WTC11 (cell line): Measurements from ENCODE around the gene SLC6A1. TPM values are rescaled to one million over a fixed set of nuclear protein-coding genes. Genes with fewer than 3 reads are reported as not detected.

Source experiments
- ATAC-seq: fragments of 200-7000 bp; cut with Tn5 transposase; 2 replicates; pipeline ENCODE4 v1.10.0; 2021; ENCODE audit warnings: mild to moderate bottlenecking, moderate library complexity
- CTCF ChIA-PET: fragments of 300-600 bp; sonication (Branson Sonifier 250); formaldehyde crosslinking; loops from one replicate; lab custom pipeline; 2021; ENCODE audit warnings: antibody characterized with exemption; lab: Charles Lee
- POLR2A ChIA-PET: fragments of 350-600 bp; sonication (Branson Sonifier 250); formaldehyde crosslinking; loops from one replicate; lab custom pipeline; 2021; ENCODE audit warnings: antibody characterized with exemption; lab: Charles Lee
- DNase-seq: peaks from one replicate; pipeline ENCODE4 v3.0.0; 2021; ENCODE audit warnings: low spot score
- H3K27ac Mint-ChIP-seq: 2 replicates; pipeline ENCODE4 v1.8.0; 2021; ENCODE audit warnings: mixed read lengths
- H3K27me3 Mint-ChIP-seq: 2 replicates; pipeline ENCODE4 v1.8.0; 2021; ENCODE audit warnings: low read depth, mild to moderate bottlenecking, moderate library complexity, mixed read lengths
- H3K36me3 Mint-ChIP-seq: 2 replicates; pipeline ENCODE4 v1.8.0; 2021; ENCODE audit warnings: mixed read lengths
- H3K4me1 Mint-ChIP-seq: 2 replicates; pipeline ENCODE4 v1.8.0; 2022; ENCODE audit warnings: mixed read lengths
- H3K4me3 Mint-ChIP-seq: 2 replicates; pipeline ENCODE4 v1.8.0; 2021; ENCODE audit warnings: mild to moderate bottlenecking, moderate library complexity, mixed read lengths
- H3K9me3 Mint-ChIP-seq: 2 replicates; pipeline ENCODE4 v1.8.0; 2021; ENCODE audit warnings: mixed read lengths
- ATF1 ChIP-seq: sonication (generic); formaldehyde crosslinking; IDR thresholded peaks from 2 replicates; pipeline ENCODE4 v1.8.1; 2023; ENCODE audit warnings: mild to moderate bottlenecking, moderate library complexity, missing genetic modification reagents
- CBFB ChIP-seq: sonication (generic); formaldehyde crosslinking; IDR thresholded peaks from 2 replicates; pipeline ENCODE4 v1.8.1; 2022; ENCODE audit warnings: mild to moderate bottlenecking, low read depth, missing genetic modification reagents
- CREM ChIP-seq: sonication (generic); formaldehyde crosslinking; IDR thresholded peaks from 2 replicates; pipeline ENCODE4 v1.8.1; 2022; ENCODE audit warnings: mild to moderate bottlenecking, missing genetic modification reagents, moderate library complexity
- CTCF ChIP-seq: fragments of 200-600 bp; IDR thresholded peaks from 2 replicates; pipeline ENCODE4 v1.8.0; 2022; ENCODE audit warnings: antibody characterized with exemption
- EMX1 ChIP-seq: fragments of 250-450 bp; sonication (Bioruptor Pico); IDR thresholded peaks from 2 replicates; pipeline ENCODE4 v1.8.0; 2021; ENCODE audit warnings: mild to moderate bottlenecking
- ESRRA ChIP-seq: sonication (generic); formaldehyde crosslinking; IDR thresholded peaks from 2 replicates; pipeline ENCODE4 v1.8.1; 2022; ENCODE audit warnings: mild to moderate bottlenecking, missing genetic modification reagents, borderline replicate concordance
- HMGA2 ChIP-seq: fragments of 250-450 bp; sonication (Bioruptor Pico); IDR thresholded peaks from 2 replicates; pipeline ENCODE4 v1.4.0; 2021; ENCODE audit warnings: mild to moderate bottlenecking, moderate library complexity
- NR2C2 ChIP-seq: sonication (generic); formaldehyde crosslinking; IDR thresholded peaks from 2 replicates; pipeline ENCODE4 v1.8.0; 2022; ENCODE audit warnings: mild to moderate bottlenecking, missing genetic modification reagents
- PRRX2 ChIP-seq: fragments of 250-450 bp; sonication (Bioruptor Pico); IDR thresholded peaks from 2 replicates; pipeline ENCODE4 v1.8.0; 2021; ENCODE audit warnings: mild to moderate bottlenecking
- ZBTB21 ChIP-seq: sonication (generic); formaldehyde crosslinking; IDR thresholded peaks from 2 replicates; pipeline ENCODE4 v1.8.1; 2023; ENCODE audit warnings: mild to moderate bottlenecking, missing genetic modification reagents, borderline replicate concordance
- ZNF121 ChIP-seq: sonication (generic); formaldehyde crosslinking; IDR thresholded peaks from 2 replicates; pipeline ENCODE4 v1.8.0; 2023; ENCODE audit warnings: missing genetic modification reagents
- ZNF219 ChIP-seq: sonication (generic); formaldehyde crosslinking; IDR thresholded peaks from 2 replicates; pipeline ENCODE4 v1.8.0; 2023; ENCODE audit warnings: missing genetic modification reagents, mild to moderate bottlenecking, borderline replicate concordance
- ZNF232 ChIP-seq: sonication (generic); formaldehyde crosslinking; IDR thresholded peaks from 2 replicates; pipeline ENCODE4 v1.8.0; 2022; ENCODE audit warnings: mild to moderate bottlenecking, missing genetic modification reagents
- ZNF263 ChIP-seq: sonication (generic); formaldehyde crosslinking; IDR thresholded peaks from 2 replicates; pipeline ENCODE4 v1.8.1; 2022; ENCODE audit warnings: low read depth, mild to moderate bottlenecking, moderate library complexity, missing genetic modification reagents
- ZNF425 ChIP-seq: fragments of 250-450 bp; sonication (Bioruptor Pico); conservative IDR thresholded peaks from 2 replicates; pipeline ENCODE4 v1.9.0; 2021; ENCODE audit warnings: mild to moderate bottlenecking
- ZNF671 ChIP-seq: fragments of 250-450 bp; sonication (Bioruptor Pico); IDR thresholded peaks from 2 replicates; pipeline ENCODE4 v1.8.0; 2021; ENCODE audit warnings: mild to moderate bottlenecking
- total RNA-seq: library from RNA; stranded (reverse); gene quantifications from 3 replicates; pipeline ENCODE4 v1.2.3, GENCODE V29; 2021
- TF ChIP-seq, protein P1 (sequence below): sonication (generic); formaldehyde crosslinking; IDR thresholded peaks from 2 replicates; pipeline ENCODE4 v1.8.1; 2022; ENCODE audit warnings: low read depth, mild to moderate bottlenecking, moderate library complexity, missing genetic modification reagents, borderline replicate concordance
- TF ChIP-seq, protein P2 (sequence below): sonication (generic); formaldehyde crosslinking; IDR thresholded peaks from 2 replicates; pipeline ENCODE4 v1.8.0; 2022; ENCODE audit warnings: mild to moderate bottlenecking, missing genetic modification reagents

The SLC6A1 gene
- total RNA-seq, 1 experiment from 2014 or later: 0.72 TPM

- H3K36me3 Mint-ChIP-seq: peaks cover 5% of the 10 kb centered on the region; the same call in 1 of the 2 replicates
- CTCF ChIA-PET: interaction anchor here (0.8 to 5.0 kb wide), 2 partner anchors 98 to 114 kb away, joined by 3 to 111 read pairs; no protein-coding TSS in a partner anchor
- TF ChIP-seq ZBTB21 (CRISPR knock-in tag) (no peak), ATF1 (no peak), CBFB (no peak), ZNF121 (CRISPR knock-in tag) (no peak), CTCF (no peak), CREM (CRISPR knock-in tag) (no peak), ZNF263 (CRISPR knock-in tag) (no peak), ZNF219 (CRISPR knock-in tag) (no peak), ZNF232 (no peak), NR2C2 (no peak), EMX1 (CRISPR knock-in tag) (no peak), ESRRA (CRISPR knock-in tag) (no peak), HMGA2 (no peak), ZNF671 (CRISPR knock-in tag) (no peak), ZNF425 (no peak)
- TF ChIP-seq, protein P1, sequence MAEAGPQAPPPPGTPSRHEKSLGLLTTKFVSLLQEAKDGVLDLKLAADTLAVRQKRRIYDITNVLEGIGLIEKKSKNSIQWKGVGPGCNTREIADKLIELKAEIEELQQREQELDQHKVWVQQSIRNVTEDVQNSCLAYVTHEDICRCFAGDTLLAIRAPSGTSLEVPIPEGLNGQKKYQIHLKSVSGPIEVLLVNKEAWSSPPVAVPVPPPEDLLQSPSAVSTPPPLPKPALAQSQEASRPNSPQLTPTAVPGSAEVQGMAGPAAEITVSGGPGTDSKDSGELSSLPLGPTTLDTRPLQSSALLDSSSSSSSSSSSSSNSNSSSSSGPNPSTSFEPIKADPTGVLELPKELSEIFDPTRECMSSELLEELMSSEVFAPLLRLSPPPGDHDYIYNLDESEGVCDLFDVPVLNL (CRISPR knock-in tag): no peak
- TF ChIP-seq, protein P2, sequence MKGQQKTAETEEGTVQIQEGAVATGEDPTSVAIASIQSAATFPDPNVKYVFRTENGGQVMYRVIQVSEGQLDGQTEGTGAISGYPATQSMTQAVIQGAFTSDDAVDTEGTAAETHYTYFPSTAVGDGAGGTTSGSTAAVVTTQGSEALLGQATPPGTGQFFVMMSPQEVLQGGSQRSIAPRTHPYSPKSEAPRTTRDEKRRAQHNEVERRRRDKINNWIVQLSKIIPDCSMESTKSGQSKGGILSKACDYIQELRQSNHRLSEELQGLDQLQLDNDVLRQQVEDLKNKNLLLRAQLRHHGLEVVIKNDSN (CRISPR knock-in tag): no peak
- TF ChIP-seq, all 79 proteins: peak for 0
- Mint-ChIP-seq H3K9me3 (peaks cover 7% of the 10 kb centered on the region), H3K27me3 (peaks cover 20% of the 10 kb centered on the region), H3K27ac (no peak overlapping the region), H3K4me1 (peaks cover 2% of the 10 kb centered on the region; the same call in 1 of the 2 replicates), H3K4me3 (no peak overlapping the region)
- no peak for ATAC-seq
- no peak for DNase-seq
- POLR2A ChIA-PET: no interaction called here
Observed at GRCh38 chr3:11057655-11058054, 65.1 kb downstream of the SLC6A1 start.

GRCh38 chr3:11059090-11059798 is 66.7 kb downstream of the SLC6A1 start:
- peaks cover 13% of the 10 kb centered on the region for H3K9me3 Mint-ChIP-seq
- no peaks in the 10 kb centered on the region for H3K4me1 Mint-ChIP-seq
- peaks cover 30% of the 10 kb centered on the region for H3K27me3 Mint-ChIP-seq

More at GRCh38 chr3:11059090-11059798, 66.7 kb downstream of the SLC6A1 start:
- no peak overlapping the region for H3K4me3 Mint-ChIP-seq
- peaks cover 6% of the 10 kb centered on the region for H3K36me3 Mint-ChIP-seq
- ChIA-PET CTCF (interaction anchor here (0.6 to 5.0 kb wide), 44 partner anchors 10 to 300 kb away, joined by 3 to 111 read pairs (median 8); partner anchors contain the start of genes ATG7 and HRH1), POLR2A (interaction anchor here (1.2 kb wide), 1 partner anchor 187 kb away, joined by 3 read pairs; no protein-coding TSS in a partner anchor)
- TF ChIP-seq PRRX2 (no peak), CTCF (peak; percentile 66)
- DNase-seq (peak; percentile 77), ATAC-seq (peak; percentile 77)
- H3K27ac Mint-ChIP-seq: no peak overlapping the region
